GM18519 (cell line): ENCODE measurements around the gene ATOH8.

Experiments
- ATAC-seq: cut with Tn5 transposase; IDR thresholded peaks from one replicate; pipeline ENCODE4 v1.9.1; 2021; ENCODE audit warnings: mild to moderate bottlenecking, moderate library complexity; ENCODE audit not compliant: unreplicated experiment, low FRiP score

ATOH8 gene

GRCh38 chr2:85750587-85751575 lies 2.9 kb upstream of the ATOH8 start:
- ATAC-seq: no peak

- no peak for ATAC-seq
Measured at GRCh38 chr2:85751627-85752026, 2.2 kb upstream of the ATOH8 start.

- no peak for ATAC-seq
Measured at GRCh38 chr2:85753035-85753524, 711 bp upstream of the ATOH8 start.

- no peak for ATAC-seq
Measured at GRCh38 chr2:85754313-85755095, 713 bp downstream of the ATOH8 start.

- no peak for ATAC-seq
Measured at GRCh38 chr2:85755122-85756027, 1.6 kb downstream of the ATOH8 start.

GRCh38 chr2:85756195-85756594 lies 2.4 kb downstream of the ATOH8 start:
- no peak for ATAC-seq

- ATAC-seq: no peak
Measured at GRCh38 chr2:85756822-85757435, 3.1 kb downstream of the ATOH8 start.

- ATAC-seq: no peak
Measured at GRCh38 chr2:85757860-85758259, 4.1 kb downstream of the ATOH8 start.

GRCh38 chr2:85758361-85759256 lies 4.8 kb downstream of the ATOH8 start:
- ATAC-seq: no peak

- no peak for ATAC-seq
Measured at GRCh38 chr2:85759257-85759613, 5.4 kb downstream of the ATOH8 start.

- no peak for ATAC-seq
Measured at GRCh38 chr2:85760371-85760770, 6.6 kb downstream of the ATOH8 start.

- no peak for ATAC-seq
Measured at GRCh38 chr2:85760872-85761271, 7.1 kb downstream of the ATOH8 start.

- ATAC-seq: no peak
Measured at GRCh38 chr2:85761512-85761944, 7.7 kb downstream of the ATOH8 start.

- ATAC-seq: no peak
Measured at GRCh38 chr2:85761946-85762345, 8.2 kb downstream of the ATOH8 start.

- ATAC-seq: no peak
Measured at GRCh38 chr2:85763132-85763531, 9.3 kb downstream of the ATOH8 start.

- ATAC-seq: no peak
Measured at GRCh38 chr2:85763831-85764230, 10.0 kb downstream of the ATOH8 start.

GRCh38 chr2:85765081-85765731 lies 11.4 kb downstream of the ATOH8 start:
- ATAC-seq: no peak

- ATAC-seq: no peak
Measured at GRCh38 chr2:85766229-85766628, 12.4 kb downstream of the ATOH8 start.
